SK-N-MC (cell line): ENCODE results near the gene CLGN.

Experiments used
- EZH2 ChIP-seq: fragments of 200-600 bp; sonication (generic); IDR thresholded peaks from one replicate; pipeline ENCODE4 v1.6.1; 2017; ENCODE audit warnings: antibody characterized with exemption
- FOXP2 ChIP-seq: optimal IDR thresholded peaks from 2 replicates; pipeline ENCODE3; 2011; ENCODE audit warnings: mild to moderate bottlenecking, moderate library complexity; ENCODE audit not compliant: insufficient read depth; ENCODE audit errors: extremely low read length, control extremely low read depth
- POLR2AphosphoS5 ChIP-seq: IDR thresholded peaks from 2 replicates; pipeline ENCODE4 v1.6.1; 2012; ENCODE audit warnings: mild to moderate bottlenecking, low read depth, low read length, borderline replicate concordance

DNA sequence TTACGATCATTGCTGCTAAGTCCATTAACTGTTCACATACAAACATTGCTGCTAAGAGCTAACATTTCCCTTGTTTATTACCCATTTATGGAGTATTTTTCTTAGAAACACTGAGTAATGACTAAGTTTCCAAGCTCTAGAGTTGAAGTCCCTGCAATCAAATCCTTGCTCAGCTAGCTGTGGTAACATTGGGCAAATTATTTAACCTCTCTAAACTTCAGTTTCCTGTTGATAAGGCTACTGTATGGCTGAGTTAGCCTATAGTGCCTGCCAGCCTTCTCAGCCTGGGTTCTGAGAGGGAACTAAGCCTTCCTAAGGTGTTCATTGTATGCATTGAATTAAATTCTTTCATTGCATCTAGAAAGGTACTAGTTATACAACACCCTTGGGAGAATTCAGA, 69.2 kb downstream of the CLGN start:
- TF ChIP-seq EZH2 (no peak), POLR2AphosphoS5 (no peak), FOXP2 (no peak)
